Measurements from ENCODE around the gene COTL1.

The COTL1 gene

DNA sequence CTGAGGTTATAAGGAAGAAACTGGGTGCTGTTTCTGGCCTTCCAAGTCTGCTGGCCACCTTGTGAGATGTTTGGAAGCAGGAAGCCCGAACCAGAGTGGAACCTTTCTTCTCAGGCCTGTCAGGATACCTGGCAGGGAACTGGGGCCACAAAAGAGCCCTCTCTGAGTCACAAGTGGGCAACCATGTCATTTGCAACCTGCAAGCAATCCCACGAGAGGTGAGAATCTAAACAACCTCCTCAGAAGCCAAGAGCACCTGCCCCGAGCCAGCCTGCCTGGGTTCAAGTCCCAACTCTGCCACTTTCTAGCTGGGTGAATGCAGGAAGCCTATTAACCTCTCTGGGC lies 3.3 kb downstream of the COTL1 start:
- DNase-seq (ENCODE audit: low read depth, low spot score): no peak

GRCh38 chr16:84614073-84614459 lies 3.8 kb downstream of the COTL1 start:
- no peak for DNase-seq (ENCODE audit: low read depth, low spot score)

DNA sequence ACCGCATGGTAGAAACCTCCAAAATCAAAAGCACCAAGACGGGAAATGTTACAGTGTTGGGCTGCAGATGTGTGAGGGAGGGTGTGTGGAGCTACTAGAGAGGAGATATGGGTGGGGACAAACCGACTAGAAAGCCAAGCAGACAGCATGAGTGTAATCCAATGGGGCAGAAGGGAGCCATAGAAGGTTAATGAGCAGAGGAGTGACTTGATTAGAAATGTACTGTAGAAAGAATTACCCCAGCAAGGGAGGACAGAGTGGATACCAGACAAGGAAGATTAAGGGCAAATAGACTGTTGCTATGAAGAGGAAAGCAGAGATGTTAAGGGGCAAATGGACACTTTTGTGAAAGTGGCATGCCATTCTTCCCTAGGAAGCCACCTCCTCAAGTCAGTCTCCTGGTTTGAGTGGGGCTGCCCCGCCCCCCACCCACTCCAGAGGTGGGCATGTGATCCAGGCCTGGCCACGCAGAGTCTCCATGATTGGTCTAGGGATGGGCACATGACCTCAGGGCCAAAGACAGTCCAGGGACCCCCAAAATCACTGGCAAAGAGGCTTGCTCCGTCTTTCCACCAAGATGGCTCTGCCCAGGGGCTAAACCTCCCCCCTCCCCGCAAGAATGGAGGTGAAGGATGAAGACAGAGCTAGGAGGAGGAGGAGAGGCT lies 4.3 kb downstream of the COTL1 start:
- DNase-seq (ENCODE audit: low read depth, low spot score): no peak

DNA sequence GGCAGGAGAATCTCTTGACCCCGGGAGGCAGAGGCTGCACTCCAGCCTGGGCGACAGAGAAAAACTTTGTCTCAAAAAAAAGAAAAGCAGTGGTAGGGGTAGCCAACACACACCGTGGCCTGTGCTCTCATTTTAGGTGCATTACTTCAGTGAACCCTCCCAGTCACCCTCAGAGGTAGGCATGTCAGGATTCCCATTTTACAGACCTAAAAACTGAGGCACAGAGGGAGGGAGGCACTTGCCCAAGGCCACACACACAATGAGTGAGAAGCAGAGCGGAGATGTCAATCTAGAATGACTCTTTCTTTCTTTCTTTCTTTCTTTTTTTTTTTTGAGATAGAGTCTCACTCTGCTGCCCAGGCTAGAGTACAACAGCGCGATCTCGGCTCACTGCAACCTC lies 5.2 kb downstream of the COTL1 start:
- DNase-seq (ENCODE audit: low read depth, low spot score): no peak

DNA sequence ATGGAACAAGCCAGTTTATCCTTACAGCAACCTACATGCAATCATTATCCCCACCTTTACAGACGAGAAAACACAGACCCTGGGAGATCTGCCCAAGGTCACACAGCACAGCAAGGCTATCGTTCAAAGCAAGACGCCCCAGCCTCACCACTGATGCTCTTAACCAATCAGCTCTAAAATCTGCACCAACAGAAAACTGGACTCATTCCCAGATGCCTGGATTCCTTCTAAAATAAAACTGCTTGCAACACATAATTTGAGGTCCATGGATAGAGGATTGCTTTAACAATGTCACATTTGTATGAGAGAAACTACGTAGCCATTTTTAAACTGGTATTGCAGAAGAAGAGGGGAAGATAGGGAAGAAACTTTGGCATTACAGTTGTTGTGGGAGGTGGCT lies 6.8 kb downstream of the COTL1 start:
- no peak for DNase-seq (ENCODE audit: low read depth, low spot score)

DNA sequence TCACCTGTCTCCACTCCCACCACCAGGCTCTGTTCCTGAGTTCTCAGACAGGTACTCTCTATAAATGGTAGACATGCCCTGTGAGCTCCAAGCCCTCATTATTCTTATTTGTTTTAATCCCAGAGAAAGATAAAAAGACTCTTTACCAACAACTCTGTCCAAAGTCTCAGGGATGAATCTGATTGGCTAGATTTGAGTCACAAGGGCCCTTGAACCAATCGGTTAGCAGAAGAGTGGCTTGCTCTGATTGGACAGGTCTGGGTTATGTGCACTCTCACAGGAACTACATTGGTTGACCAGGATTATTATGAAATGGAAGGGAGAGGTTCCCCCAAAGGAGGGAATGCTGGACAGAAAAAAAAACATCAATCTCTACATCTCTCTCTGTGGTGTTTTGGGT lies 7.5 kb downstream of the COTL1 start:
- DNase-seq (ENCODE audit: low read depth, low spot score): no peak

- no peak for DNase-seq (ENCODE audit: low read depth, low spot score)
Observed at GRCh38 chr16:84609563-84610177, 8.2 kb downstream of the COTL1 start.

DNA sequence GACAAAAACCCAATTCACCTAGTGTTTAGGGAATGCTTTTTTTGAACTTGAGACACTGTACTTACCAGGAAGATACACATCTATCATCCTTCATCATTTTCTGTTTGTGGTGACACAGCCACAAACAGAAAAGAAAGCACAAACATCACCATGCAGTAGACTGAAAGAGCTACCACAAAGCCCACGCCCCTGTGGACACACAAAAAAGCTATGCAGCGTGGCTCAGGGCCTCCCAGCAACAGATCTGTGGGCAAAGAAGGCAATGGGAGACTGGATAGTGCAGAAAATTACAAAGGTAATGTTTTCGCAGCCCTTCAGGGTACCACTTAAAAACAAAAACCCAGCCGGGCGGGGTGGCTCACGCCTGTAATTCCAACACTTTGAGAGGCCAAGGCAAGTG lies 9.6 kb downstream of the COTL1 start:
- no peak for DNase-seq (ENCODE audit: low read depth, low spot score)

DNA sequence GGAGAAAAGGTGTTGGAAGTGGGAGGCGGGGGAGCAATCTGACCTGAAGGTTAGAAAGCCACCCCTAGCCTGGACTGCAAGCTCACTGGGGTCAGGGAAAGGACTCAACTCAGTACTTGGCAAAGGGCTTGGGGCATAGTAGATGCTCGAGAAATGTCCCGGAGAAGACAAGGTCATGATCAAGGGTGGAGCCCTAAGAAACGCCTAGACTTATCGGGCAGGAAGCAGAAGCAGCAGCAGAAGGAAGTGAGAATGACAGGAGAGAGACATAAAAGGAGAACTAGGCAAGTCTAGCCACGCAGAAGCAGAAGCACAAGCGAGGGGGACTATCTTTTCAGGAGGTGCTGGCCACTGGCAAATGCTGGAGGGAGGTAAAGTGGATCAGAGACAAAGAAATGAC lies 10.2 kb downstream of the COTL1 start:
- no peak for DNase-seq (ENCODE audit: low read depth, low spot score)

- DNase-seq (ENCODE audit: low read depth, low spot score): no peak
Observed at GRCh38 chr16:84607061-84607460, 10.8 kb downstream of the COTL1 start.

- no peak for DNase-seq (ENCODE audit: low read depth, low spot score)
Observed at GRCh38 chr16:84606081-84606875, 11.6 kb downstream of the COTL1 start.

GRCh38 chr16:84605339-84605848 lies 12.5 kb downstream of the COTL1 start:
- no peak for DNase-seq (ENCODE audit: low read depth, low spot score)

DNA sequence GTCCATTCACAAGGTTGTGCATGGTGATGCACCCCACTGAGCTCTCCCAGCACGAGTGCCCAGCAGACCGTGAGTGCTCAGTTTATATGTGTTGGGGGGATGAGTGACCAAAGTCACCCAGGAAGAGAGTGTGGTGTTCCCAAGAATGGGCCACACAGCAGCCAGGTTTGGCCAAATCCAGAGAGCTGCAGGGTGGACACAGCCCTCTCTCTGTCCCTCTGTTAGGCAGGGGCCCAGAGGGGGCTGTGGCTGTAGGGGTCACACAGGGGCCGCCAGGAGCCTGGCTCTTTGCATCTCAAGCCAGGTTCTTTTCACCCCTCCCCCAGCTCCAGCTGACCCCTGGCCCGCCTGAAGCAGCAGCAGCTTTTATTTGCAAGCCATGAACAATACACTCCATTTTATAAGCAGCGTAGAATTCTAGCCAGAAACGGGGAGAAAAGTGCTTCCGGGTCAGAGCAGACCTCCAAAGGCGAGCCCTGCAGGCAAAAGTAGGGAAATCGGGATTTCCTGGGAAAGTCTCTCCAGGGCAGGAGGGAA lies 13.3 kb downstream of the COTL1 start:
- no peak for DNase-seq (ENCODE audit: low read depth, low spot score)

GRCh38 chr16:84603940-84604339 lies 13.9 kb downstream of the COTL1 start:
- DNase-seq (ENCODE audit: low read depth, low spot score): no peak

DNA sequence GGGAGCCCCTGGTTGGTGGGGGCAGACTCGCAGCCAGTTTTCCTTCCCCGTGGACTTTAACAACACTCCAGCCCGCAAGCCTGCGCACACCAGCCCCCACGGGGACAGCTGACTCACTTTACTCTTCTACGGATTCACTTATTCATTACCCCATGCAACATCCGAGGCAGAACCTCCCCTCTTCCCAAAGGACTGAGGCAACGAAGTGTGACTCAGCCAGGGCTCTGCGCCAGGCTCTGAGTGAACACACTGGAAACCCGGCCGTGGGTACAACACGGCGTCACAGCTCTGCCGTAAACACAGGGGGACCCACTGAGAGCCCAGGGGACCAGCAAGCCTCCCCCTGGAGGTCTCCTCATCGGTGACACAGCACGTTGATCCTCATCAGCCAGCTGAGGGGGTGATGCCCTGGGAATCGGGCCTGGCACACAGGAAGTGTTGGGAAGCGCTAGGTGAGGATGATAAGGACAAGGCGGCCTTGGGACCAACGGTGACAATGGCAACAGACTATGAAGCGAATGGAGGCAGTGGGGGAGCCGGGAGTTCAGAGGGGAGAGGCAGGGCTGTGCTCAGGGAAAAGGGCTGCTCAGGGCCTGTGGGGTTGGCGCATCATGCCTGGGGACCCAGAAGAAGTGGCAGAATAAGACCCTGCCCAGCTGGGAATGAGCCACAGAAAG lies 14.6 kb downstream of the COTL1 start:
- DNase-seq (ENCODE audit: low read depth, low spot score): peak; percentile 83

- DNase-seq (ENCODE audit: low read depth, low spot score): no peak
Observed at GRCh38 chr16:84600343-84601229, 17.3 kb downstream of the COTL1 start.

GRCh38 chr16:84599521-84600202 lies 18.2 kb downstream of the COTL1 start:
- peak; percentile 93 for DNase-seq (ENCODE audit: low read depth, low spot score)

DNA sequence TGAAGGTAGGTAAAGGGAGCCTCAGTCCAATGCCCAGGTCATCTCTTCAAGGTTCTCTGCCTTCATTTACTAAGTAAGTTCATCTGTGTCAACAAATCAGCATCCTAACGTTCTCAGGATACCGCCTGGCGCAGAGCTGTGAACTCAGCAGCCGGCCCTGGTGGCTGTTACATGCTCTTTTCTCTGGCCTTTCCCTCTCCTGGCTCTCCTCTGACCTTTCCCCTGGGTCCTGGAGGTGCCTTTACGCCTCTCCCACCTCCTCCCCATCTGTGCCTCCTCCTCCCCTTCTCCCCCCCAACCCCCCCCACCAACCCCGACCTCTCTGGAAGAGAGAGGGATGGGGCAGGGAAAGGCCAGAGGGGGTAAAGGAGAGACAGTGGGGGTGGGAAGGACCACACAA lies 19.5 kb downstream of the COTL1 start:
- DNase-seq (ENCODE audit: low read depth, low spot score): no peak

DNA sequence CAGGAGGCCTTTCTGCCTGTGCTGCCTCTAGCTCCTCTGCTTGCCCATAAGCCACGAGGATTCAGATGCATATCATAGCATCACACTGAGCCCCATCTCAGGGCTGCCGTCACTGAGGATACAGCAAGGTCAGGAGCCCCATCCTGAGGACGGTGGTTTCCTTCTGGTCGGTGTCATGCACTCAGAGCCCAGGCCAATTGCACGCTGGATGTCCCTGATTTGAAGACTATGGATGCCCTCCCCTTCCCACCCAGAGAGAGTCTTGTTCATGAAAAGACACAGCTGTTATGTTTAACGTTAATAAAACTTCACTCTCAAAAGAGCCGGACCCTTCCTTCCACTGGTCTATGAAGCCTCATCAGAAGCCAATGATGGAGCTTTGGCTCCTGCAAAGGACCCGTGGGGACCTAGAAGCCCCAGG lies 19.9 kb downstream of the COTL1 start:
- no peak for DNase-seq (ENCODE audit: low read depth, low spot score)

DNA sequence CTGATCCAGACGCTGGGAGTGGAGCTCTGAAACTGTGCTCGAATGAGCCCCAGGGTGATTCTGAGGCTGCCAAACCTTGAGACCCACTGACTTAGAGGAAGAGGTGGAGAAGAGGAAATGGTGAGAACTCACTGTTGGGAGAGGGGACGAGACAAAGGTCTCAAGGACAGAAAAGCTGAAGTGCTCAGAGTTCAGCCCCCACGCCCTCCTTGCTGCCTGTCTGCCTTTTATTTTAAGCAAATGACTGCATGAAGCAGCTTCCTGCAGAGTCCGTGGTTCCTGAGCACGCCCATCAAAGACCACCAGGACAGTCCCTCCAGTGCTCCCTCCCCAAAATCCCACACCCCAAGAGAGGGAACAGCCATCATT lies 20.4 kb downstream of the COTL1 start:
- no peak for DNase-seq (ENCODE audit: low read depth, low spot score)

Data from smooth muscle cell of the brain vasculature (primary cell).